ENCODE results near the gene ANKZF1. TPM values are rescaled to one million over a fixed set of nuclear protein-coding genes. Genes with fewer than 3 reads are reported as not detected.
A peak's percentile ranks its signal among the peaks of the same experiment; 100 is the strongest.

ANKZF1 gene
- total and polyA plus RNA-seq, 2 of the 4 experiments (the other 2 are of a cell fraction) = 18.6 to 33.8 TPM

DNA sequence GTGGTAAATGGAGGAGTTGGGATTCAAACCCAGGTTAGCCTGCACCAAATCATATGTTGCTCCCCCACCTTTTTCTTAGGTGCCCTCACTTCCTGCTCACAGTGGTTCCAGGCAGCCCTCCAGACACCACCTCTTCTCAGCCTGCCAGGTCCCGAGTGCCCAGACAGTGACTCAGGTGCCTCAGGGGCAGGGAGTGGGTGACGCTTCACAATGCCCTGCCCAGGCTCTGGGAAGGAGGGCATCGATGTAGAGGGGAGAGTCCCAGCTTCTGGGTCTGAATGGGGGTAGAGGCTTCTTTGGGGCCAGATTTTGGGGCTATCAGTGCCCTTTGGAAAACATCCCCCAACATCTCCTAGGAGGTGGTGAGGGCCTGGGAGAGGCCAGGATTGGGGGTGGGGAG lies 44.3 kb downstream of the ANKZF1 start:
- dilution Hi-C loops (cut with HindIII; ENCODE audit: low sequenced_read_pairs, unreplicated experiment) = no loop called here
- no CpG with 5 or more reads among the region's 3 CpGs for WGBS, 2 experiments (ENCODE audit: extremely low coverage in 2 of 2, insufficient read length in 1 of 2)

More for the DNA sequence above, 44.3 kb downstream of the ANKZF1 start:
- Histone ChIP-seq H4K20me1 (ENCODE audit: insufficient read depth, low read length) (no peaks in the 10 kb centered on the region), H3K18ac (ENCODE audit: low read depth, low read length) (peak overlapping the region; percentile 68), H3K4me2 (ENCODE audit: low read depth, low read length) (no peak overlapping the region), H2BK20ac (ENCODE audit: low read depth, low read length) (peak overlapping the region; percentile 47), H3K27me3 (ENCODE audit: control insufficient read depth, insufficient read depth, low read length) (peaks cover 7% of the 10 kb centered on the region; the same call in 1 of the 2 replicates), H4K5ac (ENCODE audit: low read depth, low read length) (peak overlapping the region; percentile 75; the same call in 1 of the 2 replicates), H2BK120ac (ENCODE audit: low read depth, low read length) (peak overlapping the region; percentile 87), H3K4ac (ENCODE audit: low read depth, low read length) (peak overlapping the region; percentile 77), H3K56ac (ENCODE audit: extremely low read depth, insufficient read depth, low read length) (no peak overlapping the region), H2AK5ac (ENCODE audit: low read depth, low read length) (peak overlapping the region; percentile 87), H4K91ac (ENCODE audit: insufficient read depth, low read depth, low read length) (peak overlapping the region; percentile 84), H2AFZ (replicated peaks; ENCODE audit: low read length, poor library complexity) (peak overlapping the region; percentile 82), H3K27ac (ENCODE audit: insufficient read depth, low read length) (peak overlapping the region; percentile 69; the same call in 1 of the 2 replicates), H3K14ac (replicated peaks; ENCODE audit: low read depth, low read length) (peak overlapping the region; percentile 44), H3K9ac (ENCODE audit: low read depth, low read length) (peak overlapping the region; percentile 10; the same call in 1 of the 2 replicates), H2BK15ac (ENCODE audit: low read depth, low read length) (peak overlapping the region; percentile 68; the same call in 2 of the 3 replicates), H2AK9ac (replicated peaks; ENCODE audit: low read depth, low read length, poor library complexity) (peak overlapping the region; percentile 94), H4K8ac (ENCODE audit: low read depth in 2 of 2, low read length in 2 of 2) (peak overlapping the region; percentile 2 to 65; a peak in 3 of 4 replicates), H3K36me3 (ENCODE audit: control insufficient read depth, insufficient read depth, low read length) (no peaks in the 10 kb centered on the region), H3K4me3 (ENCODE audit: insufficient read depth, low read depth, low read length) (no peak overlapping the region), H3K79me1 (ENCODE audit: low read depth in 1 of 2, low read length in 2 of 2) (no peaks in the 10 kb centered on the region; a peak in 1 of 4 replicates), H3K23ac (ENCODE audit: low read depth, low read length) (peak overlapping the region; percentile 21), H3K9me3 (ENCODE audit: control insufficient read depth, insufficient read depth, low read length) (no peaks in the 10 kb centered on the region), H3K9me1 (ENCODE audit: insufficient read depth, low read length) (peaks cover 13% of the 10 kb centered on the region), H3K4me1 (ENCODE audit: control insufficient read depth, insufficient read depth, low read length) (peaks cover 20% of the 10 kb centered on the region), H2BK5ac (ENCODE audit: low read depth, low read length, poor library complexity, severe bottlenecking) (peak overlapping the region; percentile 84)
- POLR2A ChIA-PET (ENCODE audit: unreplicated experiment) = no interaction called here
- CTCF ChIA-PET = interaction anchor here (1.2 kb wide), 1 partner anchor 21 kb away, joined by 6 read pairs; no protein-coding TSS in a partner anchor
- intact Hi-C loops (cut with micrococcal nuclease) = no loop called here
- TF ChIP-seq CEBPB (IDR thresholded peaks at IDR 0.05; ENCODE audit: low read depth, low read length) (no peak), RAD21 (IDR thresholded peaks at IDR 0.05; ENCODE audit: low read length) (no peak), RCOR1 (IDR thresholded peaks at IDR 0.05; ENCODE audit: insufficient replicate concordance, low read length) (no peak), FOS (IDR thresholded peaks at IDR 0.05; ENCODE audit: low read depth, low read length) (0 out of 2 replicates have a peak, but pooled peaks have one; percentile 14), USF2 (IDR thresholded peaks at IDR 0.05; ENCODE audit: low read depth, low read length) (no peak)
- TF ChIP-seq, protein P1, sequence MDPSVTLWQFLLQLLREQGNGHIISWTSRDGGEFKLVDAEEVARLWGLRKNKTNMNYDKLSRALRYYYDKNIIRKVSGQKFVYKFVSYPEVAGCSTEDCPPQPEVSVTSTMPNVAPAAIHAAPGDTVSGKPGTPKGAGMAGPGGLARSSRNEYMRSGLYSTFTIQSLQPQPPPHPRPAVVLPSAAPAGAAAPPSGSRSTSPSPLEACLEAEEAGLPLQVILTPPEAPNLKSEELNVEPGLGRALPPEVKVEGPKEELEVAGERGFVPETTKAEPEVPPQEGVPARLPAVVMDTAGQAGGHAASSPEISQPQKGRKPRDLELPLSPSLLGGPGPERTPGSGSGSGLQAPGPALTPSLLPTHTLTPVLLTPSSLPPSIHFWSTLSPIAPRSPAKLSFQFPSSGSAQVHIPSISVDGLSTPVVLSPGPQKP (IDR thresholded peaks at IDR 0.05; ENCODE audit: borderline replicate concordance, low read depth, low read length) = no peak
- DNase-seq (no peak), ATAC-seq (ENCODE audit: low read depth) (no peak)
- in situ Hi-C loops (cut with MboI; ENCODE audit: low sequenced_read_pairs) = no loop called here
- no TSS peak for BruUV-seq (replicated peaks)
